WERI-Rb-1 (cell line): ENCODE measurements around the gene PHLDB2.
A peak's percentile ranks its signal among the peaks of the same experiment; 100 is the strongest.

Experiments used
- DNase-seq: peaks from one replicate; pipeline ENCODE4 v3.0.0-alpha.2; 2020
- H3K27ac ChIP-seq: fragments of 250-450 bp; sonication (Bioruptor Pico); 2 replicates; pipeline ENCODE4 v1.5.1; 2020; ENCODE audit warnings: mild to moderate bottlenecking, moderate library complexity
- H3K27me3 ChIP-seq: fragments of 250-450 bp; sonication (Bioruptor Pico); 2 replicates; pipeline ENCODE4 v1.5.1; 2021; ENCODE audit warnings: mild to moderate bottlenecking, low read depth, moderate library complexity; ENCODE audit not compliant: insufficient read depth, severe bottlenecking
- H3K36me3 ChIP-seq: fragments of 250-450 bp; sonication (Bioruptor Pico); 2 replicates; pipeline ENCODE4 v1.5.1; 2020; ENCODE audit warnings: mild to moderate bottlenecking, moderate library complexity
- H3K4me3 ChIP-seq: 2 replicates; pipeline ENCODE4 v1.5.1; 2011; ENCODE audit warnings: low read depth, mild to moderate bottlenecking, control low read depth, low read length
- H3K9me3 ChIP-seq: fragments of 250-450 bp; sonication (Bioruptor Pico); 2 replicates; pipeline ENCODE4 v1.5.1; 2021; ENCODE audit warnings: mild to moderate bottlenecking, moderate library complexity; ENCODE audit not compliant: severe bottlenecking
- CTCF ChIP-seq: IDR thresholded peaks from 2 replicates; pipeline ENCODE4 v1.5.1; 2011; ENCODE audit warnings: low read depth, mild to moderate bottlenecking, control low read depth, inconsistent platforms, low read length

The PHLDB2 gene

DNA sequence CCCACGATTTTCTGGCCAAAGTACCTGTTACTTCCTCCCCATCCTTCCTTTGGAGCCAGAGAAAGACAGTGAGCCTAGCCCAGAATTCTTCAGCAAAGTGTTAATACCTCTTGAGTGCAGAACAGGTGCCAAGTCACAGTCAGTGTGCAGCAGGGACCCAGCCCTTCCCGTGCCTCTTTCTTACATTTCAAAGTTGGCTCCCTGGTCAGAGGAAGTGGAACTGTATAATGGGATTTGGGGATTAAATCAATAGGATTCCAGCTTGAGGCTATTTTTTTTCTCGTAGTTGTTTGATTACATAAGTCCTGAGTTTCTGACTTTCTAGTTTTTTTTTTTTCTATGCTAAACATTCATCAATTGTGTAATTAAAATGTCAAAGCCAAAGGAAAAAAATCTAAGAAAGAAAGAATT lies 67.2 kb downstream of the PHLDB2 start:
- TF ChIP-seq CTCF, result no peak
- Histone ChIP-seq H3K27me3 (no peaks in the 10 kb centered on the region), H3K9me3 (no peaks in the 10 kb centered on the region), H3K27ac (no peak overlapping the region), H3K36me3 (no peaks in the 10 kb centered on the region), H3K4me3 (no peak overlapping the region)
- DNase-seq, result peak; percentile 60

DNA sequence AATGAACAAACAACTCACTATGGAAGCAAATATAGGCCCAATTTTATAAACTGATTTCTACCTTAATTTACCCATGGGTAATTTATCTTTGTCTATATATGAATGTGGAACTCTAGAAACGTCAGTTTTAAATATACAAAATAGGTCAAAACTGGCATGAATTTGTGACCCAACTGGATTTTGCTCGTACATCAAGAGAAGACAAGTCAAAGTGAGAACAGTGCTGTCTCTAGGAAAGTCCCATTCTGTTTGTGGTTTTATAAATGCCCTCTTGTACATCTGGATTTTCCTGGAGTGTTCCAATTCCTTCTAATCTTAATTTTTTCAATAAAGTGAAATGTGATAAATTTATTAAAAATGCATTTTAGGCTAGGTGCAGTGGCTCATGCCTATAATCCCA lies 69.5 kb downstream of the PHLDB2 start:
- Histone ChIP-seq H3K36me3 (no peaks in the 10 kb centered on the region), H3K9me3 (no peaks in the 10 kb centered on the region), H3K4me3 (no peak overlapping the region), H3K27me3 (no peaks in the 10 kb centered on the region), H3K27ac (no peak overlapping the region)
- DNase-seq, result no peak
- TF ChIP-seq CTCF, result no peak

- no peak overlapping the region for H3K27ac ChIP-seq
- no peak overlapping the region for H3K4me3 ChIP-seq
- no peak for TF ChIP-seq CTCF
- DNase-seq, result no peak
- H3K27me3 ChIP-seq, result no peaks in the 10 kb centered on the region
- no peaks in the 10 kb centered on the region for H3K9me3 ChIP-seq
- no peaks in the 10 kb centered on the region for H3K36me3 ChIP-seq
These were observed 70.4 kb downstream of the PHLDB2 start for GRCh38 chr3:111929484-111929883.

- no peak for DNase-seq
- H3K27ac ChIP-seq, result no peak overlapping the region
- no peaks in the 10 kb centered on the region for H3K9me3 ChIP-seq
- no peak overlapping the region for H3K4me3 ChIP-seq
- no peaks in the 10 kb centered on the region for H3K27me3 ChIP-seq
- no peak for TF ChIP-seq CTCF
- H3K36me3 ChIP-seq, result no peaks in the 10 kb centered on the region
These were observed 73.9 kb downstream of the PHLDB2 start for GRCh38 chr3:111932946-111933345.

DNA sequence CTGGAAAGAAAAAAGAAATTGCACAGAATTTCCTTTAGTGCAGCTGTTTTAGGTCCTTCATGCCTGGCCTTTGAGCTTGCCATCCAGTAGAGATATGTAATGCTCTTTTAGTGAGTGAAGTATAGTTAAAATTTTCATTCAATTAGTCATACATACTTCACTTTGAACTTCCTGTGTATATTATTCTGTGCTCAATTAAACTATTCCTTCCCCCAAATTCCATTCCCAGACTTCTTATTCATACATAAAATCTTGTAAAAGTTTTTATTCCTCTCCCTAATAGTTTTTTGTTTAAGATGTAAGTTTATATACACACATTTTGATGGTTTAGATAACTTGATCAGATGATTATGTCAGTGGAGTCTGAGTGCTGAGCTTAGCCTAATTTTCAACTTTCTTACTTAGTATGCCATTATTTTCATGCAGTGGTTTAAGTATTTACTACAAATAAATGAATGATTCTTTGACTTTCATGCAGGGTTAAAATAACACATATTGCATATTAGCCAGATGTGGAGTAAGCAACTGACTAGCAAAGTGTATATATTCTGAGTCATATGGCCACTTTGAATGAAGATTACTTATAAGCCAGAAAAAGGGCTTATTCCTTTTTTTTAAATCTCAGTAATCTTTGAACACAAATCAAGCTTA lies 77.3 kb downstream of the PHLDB2 start:
- H3K36me3 ChIP-seq, result no peaks in the 10 kb centered on the region
- DNase-seq, result no peak
- H3K27me3 ChIP-seq, result no peaks in the 10 kb centered on the region
- no peak overlapping the region for H3K4me3 ChIP-seq
- no peak for TF ChIP-seq CTCF
- H3K9me3 ChIP-seq, result no peaks in the 10 kb centered on the region
- H3K27ac ChIP-seq, result no peak overlapping the region

DNA sequence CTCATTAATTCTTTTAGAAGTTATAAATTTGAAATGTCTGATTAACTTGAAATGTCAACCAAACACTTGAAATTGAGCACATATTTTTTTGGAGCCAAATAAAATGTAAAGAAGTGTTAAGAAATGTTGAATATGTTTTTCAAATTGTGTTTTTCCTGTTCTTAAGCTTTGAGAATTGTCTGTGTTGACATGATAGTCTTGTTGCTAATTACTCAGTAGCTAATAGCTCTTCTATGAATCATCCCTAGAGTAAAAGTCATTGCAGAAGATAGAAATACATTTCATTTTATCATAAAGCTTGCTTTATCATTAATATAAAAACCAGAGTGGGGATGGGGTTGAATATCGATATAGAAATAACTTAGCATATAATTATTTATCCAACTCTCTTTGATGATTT lies 77.9 kb downstream of the PHLDB2 start:
- H3K27me3 ChIP-seq, result no peaks in the 10 kb centered on the region
- H3K9me3 ChIP-seq, result no peaks in the 10 kb centered on the region
- H3K27ac ChIP-seq, result no peak overlapping the region
- no peaks in the 10 kb centered on the region for H3K36me3 ChIP-seq
- no peak overlapping the region for H3K4me3 ChIP-seq
- DNase-seq, result no peak
- no peak for TF ChIP-seq CTCF
